Islet precursor cell (in vitro differentiated cells): ENCODE measurements around the gene ADAMTS18.
A peak's percentile ranks its signal among the peaks of the same experiment; 100 is the strongest.
"Not testable (repeated sequence)": the region's sequence is repeated elsewhere in the genome, so short reads cannot be mapped to it uniquely, and the experiment has no call there.

Source experiments
- DNase-seq: peaks from one replicate; pipeline ENCODE4 v3.0.0-alpha.2; 2018

The ADAMTS18 gene, protein sequence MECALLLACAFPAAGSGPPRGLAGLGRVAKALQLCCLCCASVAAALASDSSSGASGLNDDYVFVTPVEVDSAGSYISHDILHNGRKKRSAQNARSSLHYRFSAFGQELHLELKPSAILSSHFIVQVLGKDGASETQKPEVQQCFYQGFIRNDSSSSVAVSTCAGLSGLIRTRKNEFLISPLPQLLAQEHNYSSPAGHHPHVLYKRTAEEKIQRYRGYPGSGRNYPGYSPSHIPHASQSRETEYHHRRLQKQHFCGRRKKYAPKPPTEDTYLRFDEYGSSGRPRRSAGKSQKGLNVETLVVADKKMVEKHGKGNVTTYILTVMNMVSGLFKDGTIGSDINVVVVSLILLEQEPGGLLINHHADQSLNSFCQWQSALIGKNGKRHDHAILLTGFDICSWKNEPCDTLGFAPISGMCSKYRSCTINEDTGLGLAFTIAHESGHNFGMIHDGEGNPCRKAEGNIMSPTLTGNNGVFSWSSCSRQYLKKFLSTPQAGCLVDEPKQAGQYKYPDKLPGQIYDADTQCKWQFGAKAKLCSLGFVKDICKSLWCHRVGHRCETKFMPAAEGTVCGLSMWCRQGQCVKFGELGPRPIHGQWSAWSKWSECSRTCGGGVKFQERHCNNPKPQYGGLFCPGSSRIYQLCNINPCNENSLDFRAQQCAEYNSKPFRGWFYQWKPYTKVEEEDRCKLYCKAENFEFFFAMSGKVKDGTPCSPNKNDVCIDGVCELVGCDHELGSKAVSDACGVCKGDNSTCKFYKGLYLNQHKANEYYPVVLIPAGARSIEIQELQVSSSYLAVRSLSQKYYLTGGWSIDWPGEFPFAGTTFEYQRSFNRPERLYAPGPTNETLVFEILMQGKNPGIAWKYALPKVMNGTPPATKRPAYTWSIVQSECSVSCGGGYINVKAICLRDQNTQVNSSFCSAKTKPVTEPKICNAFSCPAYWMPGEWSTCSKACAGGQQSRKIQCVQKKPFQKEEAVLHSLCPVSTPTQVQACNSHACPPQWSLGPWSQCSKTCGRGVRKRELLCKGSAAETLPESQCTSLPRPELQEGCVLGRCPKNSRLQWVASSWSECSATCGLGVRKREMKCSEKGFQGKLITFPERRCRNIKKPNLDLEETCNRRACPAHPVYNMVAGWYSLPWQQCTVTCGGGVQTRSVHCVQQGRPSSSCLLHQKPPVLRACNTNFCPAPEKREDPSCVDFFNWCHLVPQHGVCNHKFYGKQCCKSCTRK (N-terminal part only)

DNA sequence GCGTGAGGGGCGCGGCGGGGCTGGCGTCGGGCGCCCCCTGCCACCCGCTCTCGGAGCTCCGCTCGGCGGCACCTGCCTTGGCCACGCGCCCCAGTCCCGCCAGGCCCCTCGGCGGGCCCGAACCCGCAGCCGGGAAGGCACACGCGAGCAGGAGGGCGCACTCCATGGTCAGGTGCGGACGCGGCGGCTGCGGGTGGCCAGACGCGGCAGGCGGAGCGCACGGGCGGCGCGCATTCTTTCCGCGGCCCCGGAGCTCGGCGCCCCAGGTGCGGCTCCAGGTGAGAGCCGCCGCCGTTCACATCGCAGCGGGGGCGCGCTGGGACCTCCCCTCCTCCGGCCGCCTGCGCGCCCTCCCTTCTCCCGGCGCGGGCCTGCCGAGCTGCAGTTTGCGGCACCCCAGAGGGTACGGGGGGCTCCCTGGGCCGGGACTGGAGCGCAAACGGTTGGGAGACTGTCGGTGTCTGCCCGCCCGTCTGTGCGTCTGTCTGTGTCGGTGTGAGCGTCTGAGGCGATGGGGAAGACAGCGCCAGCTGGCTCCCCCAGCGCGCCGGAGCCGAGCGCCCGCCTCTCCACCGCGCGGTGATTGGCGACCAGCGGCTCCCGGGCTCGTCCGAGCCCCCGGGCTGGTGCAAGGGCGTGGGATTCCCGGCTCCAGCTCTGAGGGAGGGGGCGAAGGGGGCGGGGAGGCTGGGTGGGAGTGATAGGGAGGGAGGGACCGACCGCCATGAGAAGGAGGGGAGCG is at the start of gene ADAMTS18:
ADAMTS18 (minus strand) TSS at position 505 of the 742 bp plus-strand sequence; CDS start at position 166, 339 bp downstream.
- DNase-seq = peak; percentile 83

GRCh38 chr16:77480681-77481315 is 46.0 kb upstream of the ADAMTS18 start:
- DNase-seq = no peak

- no peak for DNase-seq
These were observed 37.4 kb upstream of the ADAMTS18 start for GRCh38 chr16:77472262-77472661.

- no peak for DNase-seq
These were observed 36.0 kb upstream of the ADAMTS18 start for GRCh38 chr16:77470851-77471250.

DNA sequence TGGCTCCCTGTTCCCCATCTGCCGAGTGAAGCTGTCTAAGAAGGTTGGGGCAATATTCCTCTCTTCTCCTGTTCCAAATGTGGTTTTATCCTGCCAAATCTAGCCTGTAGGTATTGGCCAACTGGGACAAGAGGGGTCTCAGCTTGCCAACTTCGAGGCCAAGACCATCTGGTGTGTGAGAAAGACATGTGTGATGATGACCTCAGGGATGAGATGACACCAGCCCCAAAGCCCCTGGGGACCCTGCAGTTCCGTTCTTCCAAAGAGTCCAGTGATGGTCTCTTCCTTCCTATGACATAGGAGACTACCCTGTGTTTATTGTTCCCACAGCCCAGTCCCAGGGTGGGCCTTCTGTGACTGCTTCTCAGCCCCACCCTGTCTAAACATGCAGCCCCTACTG is 34.8 kb upstream of the ADAMTS18 start:
- DNase-seq = no peak

DNA sequence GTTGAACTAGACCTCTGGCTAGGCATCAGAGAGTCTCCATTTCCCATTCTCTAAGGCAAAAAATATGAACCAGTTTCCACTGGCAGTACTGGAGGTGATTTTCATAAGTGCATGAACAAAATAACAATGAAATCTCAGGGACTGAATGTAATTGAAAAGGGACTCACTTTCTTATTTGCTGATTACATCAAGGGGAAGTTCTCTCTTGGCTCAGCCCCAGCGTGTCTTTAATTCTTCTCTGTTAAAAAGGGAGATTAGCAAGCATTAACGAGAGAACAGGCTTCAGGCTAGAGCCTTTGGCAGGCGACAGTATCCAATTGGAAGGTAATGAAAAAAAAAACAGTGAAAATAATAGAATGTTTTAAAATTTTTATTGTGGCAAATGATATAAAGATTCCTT is 34.0 kb upstream of the ADAMTS18 start:
- no peak for DNase-seq

DNA sequence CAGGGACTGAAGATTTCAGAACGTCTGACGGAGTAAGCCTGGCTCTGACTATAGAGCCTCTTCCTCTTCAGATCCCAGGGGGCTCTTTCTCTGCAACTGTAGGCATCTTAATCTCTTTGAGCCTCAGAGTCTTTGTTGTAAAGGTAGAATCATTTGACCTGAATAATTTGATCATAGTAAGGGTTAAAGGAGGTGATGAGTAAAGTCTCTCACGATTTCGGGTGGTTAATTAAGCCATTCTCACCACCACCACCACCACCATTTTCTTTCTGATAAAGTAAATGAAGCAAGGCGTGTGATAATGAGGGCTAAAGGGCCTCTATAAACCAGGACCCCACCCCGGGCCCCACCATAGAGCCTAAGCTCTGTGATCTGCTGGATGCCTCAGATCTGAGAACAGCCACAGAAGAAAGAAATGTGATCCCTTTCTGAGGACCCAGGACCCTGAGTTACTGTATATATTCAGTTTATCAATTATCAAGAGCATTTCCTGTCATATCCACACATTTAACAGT is 33.0 kb upstream of the ADAMTS18 start:
- no peak for DNase-seq

GRCh38 chr16:77463659-77464058 is 28.8 kb upstream of the ADAMTS18 start:
- not testable (repeated sequence) for DNase-seq

- DNase-seq = no peak
These were observed 28.1 kb upstream of the ADAMTS18 start for GRCh38 chr16:77462894-77463293.

GRCh38 chr16:77459534-77460254 is 24.9 kb upstream of the ADAMTS18 start:
- no peak for DNase-seq

DNA sequence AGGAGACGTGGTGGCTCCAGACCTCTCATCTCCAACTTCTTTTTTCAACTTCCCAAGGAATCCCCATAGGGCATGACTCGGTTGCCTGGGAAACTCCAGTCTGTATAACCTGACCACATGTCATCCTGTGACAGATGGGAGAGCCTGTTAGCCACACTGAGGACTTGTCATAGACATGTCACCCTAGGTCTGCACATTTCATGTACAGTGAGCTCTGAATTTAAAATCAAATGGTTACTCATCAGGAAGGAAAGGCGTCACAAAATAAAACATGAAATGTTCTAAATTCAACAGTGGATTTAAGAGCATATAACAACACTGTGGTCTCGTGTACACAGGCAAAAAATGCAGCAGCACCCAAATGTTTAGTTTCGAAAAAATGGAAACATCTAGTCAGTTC is 22.2 kb upstream of the ADAMTS18 start:
- DNase-seq = no peak

- no peak for DNase-seq
These were observed 17.4 kb upstream of the ADAMTS18 start for GRCh38 chr16:77452243-77452642.

DNA sequence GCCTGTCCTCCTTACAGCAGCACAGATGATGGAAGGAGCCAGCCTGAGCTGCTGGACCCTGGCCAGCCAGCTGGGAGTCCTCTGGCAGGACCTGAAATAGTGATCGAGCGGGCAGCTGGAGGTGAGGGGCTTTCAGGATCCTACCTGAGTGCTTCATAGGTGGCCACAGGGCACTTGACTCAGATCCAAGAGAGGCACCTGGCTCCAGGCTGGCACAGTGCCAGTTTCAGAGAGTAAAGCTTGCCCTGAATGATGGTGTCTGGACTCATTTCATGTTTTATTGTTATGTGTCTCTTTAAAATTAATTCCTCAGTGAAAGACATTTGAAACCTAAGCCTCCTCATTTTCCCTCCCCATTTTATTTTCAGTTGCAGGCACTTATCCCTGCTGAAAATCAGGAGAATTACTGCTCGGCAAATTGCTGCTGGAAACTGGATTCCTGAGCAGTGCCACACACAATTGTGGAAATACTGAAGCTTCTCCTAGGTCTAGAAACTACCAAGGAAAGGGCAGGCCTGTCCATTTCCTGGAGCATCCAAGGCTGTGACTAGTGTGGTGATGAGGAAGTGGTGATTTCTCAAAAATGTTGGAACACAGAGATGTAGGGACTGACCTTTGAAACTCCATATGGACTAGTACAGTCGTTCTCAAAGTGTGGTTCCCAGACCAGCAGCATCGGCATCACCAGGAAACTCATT is 16.1 kb upstream of the ADAMTS18 start:
- no peak for DNase-seq

GRCh38 chr16:77449208-77449607 is 14.4 kb upstream of the ADAMTS18 start:
- no peak for DNase-seq

- DNase-seq = no peak
These were observed 10.5 kb upstream of the ADAMTS18 start for GRCh38 chr16:77445324-77445723.

- no peak for DNase-seq
These were observed 9.3 kb upstream of the ADAMTS18 start for GRCh38 chr16:77444147-77444460.

DNA sequence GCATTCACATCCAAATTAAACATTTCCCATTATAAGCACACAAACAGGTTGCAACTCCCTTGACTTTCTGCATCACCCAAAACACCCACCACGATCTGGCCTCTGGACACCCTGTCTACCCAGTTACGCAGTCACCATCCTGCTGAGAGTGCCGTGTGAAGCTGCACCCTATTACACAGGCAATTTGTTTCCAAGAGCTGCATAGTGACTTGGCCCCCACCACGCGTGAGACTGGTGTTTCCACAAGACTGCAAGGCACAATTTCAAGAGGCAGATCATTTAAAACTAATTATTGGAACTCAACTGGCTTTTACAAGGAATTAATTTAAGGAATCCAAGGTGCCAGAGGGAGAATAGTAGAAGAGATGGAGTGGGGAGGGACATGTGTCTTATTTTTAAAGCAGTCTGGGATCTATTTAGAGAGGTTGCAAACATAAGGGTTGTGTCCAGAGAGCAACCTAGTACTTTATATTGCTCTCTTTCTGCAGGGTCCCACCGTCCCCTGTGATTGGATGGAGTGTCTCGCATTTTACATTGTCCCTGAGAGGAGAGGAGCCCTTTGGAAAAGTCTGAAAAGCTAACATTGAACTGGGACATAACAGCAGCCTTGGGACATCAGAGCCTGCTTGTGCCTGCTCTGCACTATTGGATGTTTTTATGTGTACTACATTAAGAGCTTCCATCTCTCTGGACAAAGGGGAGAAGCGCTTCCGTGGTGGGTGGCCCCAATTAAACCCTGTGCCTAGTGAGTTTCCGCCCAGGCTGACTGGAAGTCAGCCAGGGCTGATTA is 8.7 kb upstream of the ADAMTS18 start:
- no peak for DNase-seq

GRCh38 chr16:77442078-77442477 is 7.2 kb upstream of the ADAMTS18 start:
- DNase-seq = no peak

DNA sequence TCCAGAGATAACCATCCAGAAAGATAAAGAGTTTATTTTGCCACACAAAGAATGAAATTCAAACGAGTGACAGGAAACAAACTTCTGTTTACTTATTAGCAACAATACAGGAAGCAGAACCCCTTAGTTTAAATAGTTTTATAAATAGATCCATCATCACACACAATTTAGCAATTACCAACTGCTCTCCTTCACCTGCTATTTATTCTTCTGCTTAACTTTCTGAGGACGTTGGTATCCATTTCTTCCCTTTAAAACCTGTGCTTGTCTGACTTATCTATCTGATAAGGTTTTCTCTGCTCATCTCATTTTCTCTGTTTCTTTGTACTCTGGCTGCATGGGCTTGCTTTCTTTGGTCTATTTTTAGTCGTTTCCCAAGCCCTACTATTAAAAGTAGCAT is 4.3 kb upstream of the ADAMTS18 start:
- no peak for DNase-seq

DNA sequence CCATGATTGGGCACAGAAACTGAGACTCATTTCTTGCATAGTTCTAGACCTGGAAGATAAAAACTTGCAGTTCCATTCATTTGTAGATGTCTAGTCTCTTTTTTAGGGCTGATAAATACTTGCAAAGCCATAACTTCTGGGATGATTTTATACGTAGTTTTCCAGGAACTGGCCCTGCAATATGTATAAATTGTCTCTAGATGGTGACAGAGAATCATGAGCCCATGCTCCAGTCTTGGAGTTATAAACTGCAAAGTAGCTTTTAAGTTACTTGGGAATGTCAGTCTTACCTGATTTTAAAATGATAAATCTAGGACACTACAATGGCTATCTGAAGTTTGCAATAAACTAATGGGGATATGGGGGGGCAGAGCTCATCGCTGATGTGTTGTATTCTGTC is 3.0 kb upstream of the ADAMTS18 start:
- DNase-seq = no peak
